Thymus (tissue), 11 donors: ENCODE measurements around the gene CREB3. TPM values are rescaled to one million over a fixed set of nuclear protein-coding genes. Genes with fewer than 3 reads are reported as not detected.

Source experiments
- DNase-seq, 9 donors: peaks; one replicate each; pipeline ENCODE4 v3.0.0-alpha.2; 2013; ENCODE audit warnings: low spot score in 9 of 9, low read depth in 6 of 9, missing footprints in 1 of 9
- H3K27ac ChIP-seq, 2 donors: one replicate each; pipeline ENCODE4 v1.5.1; 2013; ENCODE audit warnings: control low read depth in 1 of 2, low read depth in 1 of 2, low read length in 1 of 2, mild to moderate bottlenecking in 1 of 2, moderate library complexity in 1 of 2
- H3K27me3 ChIP-seq, 2 donors: one replicate each; pipeline ENCODE4 v1.5.1; 2013; ENCODE audit warnings: low read length in 1 of 2; ENCODE audit not compliant: control insufficient read depth in 2 of 2, insufficient read depth in 1 of 2
- H3K36me3 ChIP-seq, 2 donors: one replicate each; pipeline ENCODE4 v1.5.1; 2013; ENCODE audit warnings: low read length in 1 of 2, mild to moderate bottlenecking in 1 of 2, moderate library complexity in 1 of 2; ENCODE audit not compliant: control insufficient read depth in 2 of 2, insufficient read depth in 2 of 2
- H3K4me1 ChIP-seq, 2 donors: one replicate each; pipeline ENCODE4 v1.5.1; 2013; ENCODE audit warnings: low read length in 2 of 2; ENCODE audit not compliant: control insufficient read depth in 2 of 2, insufficient read depth in 2 of 2
- H3K4me3 ChIP-seq, 2 donors: one replicate each; pipeline ENCODE4 v1.5.1; 2013; ENCODE audit warnings: low read length in 2 of 2, control low read depth in 1 of 2, mild to moderate bottlenecking in 1 of 2
- H3K9me3 ChIP-seq, 2 donors: one replicate each; pipeline ENCODE4 v1.5.1; 2013; ENCODE audit warnings: low read length in 1 of 2, mild to moderate bottlenecking in 1 of 2; ENCODE audit not compliant: control insufficient read depth in 2 of 2, insufficient read depth in 1 of 2
- WGBS: extraction: QIAGEN DNeasy Blood & Tissue Kit; methylation state at CpG from one replicate; pipeline ENCODE4 v1.1.7; 2013; 5-methylcytosine and 5-hydroxymethylcytosine counted together
- polyA plus RNA-seq: library from polyadenylated mRNA; stranded (reverse); fragments of 200-250 nt; gene quantifications from one replicate; pipeline ENCODE4 v1.2.3, GENCODE V29; 2013
- total RNA-seq: library from RNA; stranded (reverse); fragments of 120-200 nt; gene quantifications from one replicate; pipeline ENCODE4 v1.2.4, GENCODE V29; 2013
- donor health status: healthy.

CREB3 gene
- total and polyA plus RNA-seq, 2 donors: 23.2 to 25.6 TPM

GRCh38 chr9:35769763-35770162 lies 37.3 kb downstream of the CREB3 start:
- no peak overlapping the region for H3K4me3 ChIP-seq
- H3K27me3 ChIP-seq: no peaks in the 10 kb centered on the region
- no peaks in the 10 kb centered on the region for H3K4me1 ChIP-seq
- no peak for DNase-seq
- no peaks in the 10 kb centered on the region for H3K36me3 ChIP-seq
- H3K27ac ChIP-seq: no peak overlapping the region
- H3K9me3 ChIP-seq: no peaks in the 10 kb centered on the region
- 99% methylated on average over 1 of the region's 1 CpG for WGBS

GRCh38 chr9:35771075-35771433 lies 38.6 kb downstream of the CREB3 start:
- Histone ChIP-seq H3K27ac (no peak overlapping the region), H3K36me3 (no peaks in the 10 kb centered on the region), H3K27me3 (no peaks in the 10 kb centered on the region), H3K4me1 (peaks cover 0 to 4% of the 10 kb centered on the region in 2 donors), H3K4me3 (no peak overlapping the region), H3K9me3 (no peaks in the 10 kb centered on the region)
- DNase-seq: no peak
- WGBS: 85% methylated on average over 4 of the region's 4 CpGs

- Histone ChIP-seq H3K36me3 (no peaks in the 10 kb centered on the region), H3K27me3 (no peaks in the 10 kb centered on the region), H3K27ac (no peak overlapping the region), H3K4me1 (peaks cover 0 to 4% of the 10 kb centered on the region in 2 donors), H3K4me3 (no peak overlapping the region), H3K9me3 (no peaks in the 10 kb centered on the region)
- DNase-seq: no peak
- WGBS: 93% methylated on average over 1 of the region's 1 CpG
Measured at GRCh38 chr9:35771534-35771933, 39.1 kb downstream of the CREB3 start.

GRCh38 chr9:35771943-35772342 lies 39.5 kb downstream of the CREB3 start:
- WGBS: 98% methylated on average over 3 of the region's 3 CpGs
- H3K27me3 ChIP-seq: no peaks in the 10 kb centered on the region
- no peaks in the 10 kb centered on the region for H3K36me3 ChIP-seq
- no peaks in the 10 kb centered on the region for H3K9me3 ChIP-seq
- no peak overlapping the region for H3K4me3 ChIP-seq
- no peak overlapping the region for H3K27ac ChIP-seq
- no peak for DNase-seq
- H3K4me1 ChIP-seq: peaks cover 0 to 4% of the 10 kb centered on the region in 2 donors

- no peak for DNase-seq
- Histone ChIP-seq H3K4me1 (peaks cover 0 to 4% of the 10 kb centered on the region in 2 donors), H3K27me3 (no peaks in the 10 kb centered on the region), H3K9me3 (no peaks in the 10 kb centered on the region), H3K36me3 (no peaks in the 10 kb centered on the region), H3K27ac (no peak overlapping the region), H3K4me3 (no peak overlapping the region)
- 69% methylated on average over 7 of the region's 7 CpGs for WGBS
Measured at GRCh38 chr9:35774907-35775635, 42.6 kb downstream of the CREB3 start.

- no peak overlapping the region for H3K4me3 ChIP-seq
- DNase-seq: no peak
- no peak overlapping the region for H3K27ac ChIP-seq
- H3K4me1 ChIP-seq: peaks cover 0 to 4% of the 10 kb centered on the region in 2 donors
- 87% methylated on average over 4 of the region's 4 CpGs for WGBS
- no peaks in the 10 kb centered on the region for H3K9me3 ChIP-seq
- no peaks in the 10 kb centered on the region for H3K27me3 ChIP-seq
- no peaks in the 10 kb centered on the region for H3K36me3 ChIP-seq
Measured at GRCh38 chr9:35776018-35776417, 43.6 kb downstream of the CREB3 start.

- no peak for DNase-seq
- no peak overlapping the region for H3K4me3 ChIP-seq
- H3K4me1 ChIP-seq: peaks cover 0 to 4% of the 10 kb centered on the region in 2 donors
- H3K9me3 ChIP-seq: no peaks in the 10 kb centered on the region
- no peaks in the 10 kb centered on the region for H3K36me3 ChIP-seq
- no peak overlapping the region for H3K27ac ChIP-seq
- WGBS: 96% methylated on average over 3 of the region's 3 CpGs
- H3K27me3 ChIP-seq: no peaks in the 10 kb centered on the region
Measured at GRCh38 chr9:35778496-35778895, 46.0 kb downstream of the CREB3 start.

- no peak for DNase-seq
- no peaks in the 10 kb centered on the region for H3K36me3 ChIP-seq
- 93% methylated on average over 2 of the region's 2 CpGs for WGBS
- H3K4me1 ChIP-seq: no peaks in the 10 kb centered on the region
- H3K27ac ChIP-seq: no peak overlapping the region
- H3K27me3 ChIP-seq: no peaks in the 10 kb centered on the region
- H3K4me3 ChIP-seq: no peak overlapping the region
- no peaks in the 10 kb centered on the region for H3K9me3 ChIP-seq
Measured at GRCh38 chr9:35781066-35781465, 48.6 kb downstream of the CREB3 start.

GRCh38 chr9:35783418-35783817 lies 51.0 kb downstream of the CREB3 start:
- Histone ChIP-seq H3K27me3 (no peaks in the 10 kb centered on the region), H3K9me3 (no peaks in the 10 kb centered on the region), H3K4me3 (no peak overlapping the region), H3K36me3 (no peaks in the 10 kb centered on the region), H3K4me1 (no peaks in the 10 kb centered on the region), H3K27ac (no peak overlapping the region)
- DNase-seq: no peak
